ENCODE results near the gene CAMSAP1.

Gene CAMSAP1

GRCh38 chr9:135857843-135858242 lies 49.5 kb downstream of the CAMSAP1 start:
- TF ChIP-seq CTCF (IDR thresholded peaks at IDR 0.05; ENCODE audit: unreplicated experiment in 3 of 3), result no peak
- Mint-ChIP-seq H3K36me3 (ENCODE audit: low read depth) (peaks cover 56% of the 10 kb centered on the region), H3K4me3 (no peak overlapping the region), H3K9me3 (no peaks in the 10 kb centered on the region), H3K27ac (no peak overlapping the region), H3K4me1 (no peaks in the 10 kb centered on the region), H3K27me3 (ENCODE audit: low read depth) (no peaks in the 10 kb centered on the region)

GRCh38 chr9:135857371-135857786 lies 50.0 kb downstream of the CAMSAP1 start:
- Mint-ChIP-seq H3K27ac (no peak overlapping the region), H3K4me3 (no peak overlapping the region), H3K27me3 (ENCODE audit: low read depth) (no peaks in the 10 kb centered on the region), H3K9me3 (no peaks in the 10 kb centered on the region), H3K4me1 (no peaks in the 10 kb centered on the region), H3K36me3 (ENCODE audit: low read depth) (peaks cover 56% of the 10 kb centered on the region)
- TF ChIP-seq CTCF (IDR thresholded peaks at IDR 0.05; ENCODE audit: unreplicated experiment in 3 of 3), result no peak

- no peak overlapping the region for H3K4me3 Mint-ChIP-seq
These were observed 55.6 kb downstream of the CAMSAP1 start for GRCh38 chr9:135851748-135852147.

GRCh38 chr9:135850737-135851136 lies 56.6 kb downstream of the CAMSAP1 start:
- H3K36me3 Mint-ChIP-seq (ENCODE audit: low read depth), result peaks cover 58% of the 10 kb centered on the region
- H3K4me1 Mint-ChIP-seq, result no peaks in the 10 kb centered on the region
- peaks cover 11% of the 10 kb centered on the region for H3K9me3 Mint-ChIP-seq
- no peaks in the 10 kb centered on the region for H3K27me3 Mint-ChIP-seq (ENCODE audit: low read depth)
- no peak for TF ChIP-seq CTCF (IDR thresholded peaks at IDR 0.05; ENCODE audit: unreplicated experiment in 3 of 3)
- H3K27ac Mint-ChIP-seq, result no peak overlapping the region
- H3K4me3 Mint-ChIP-seq, result no peak overlapping the region

More at GRCh38 chr9:135851748-135852147, 55.6 kb downstream of the CAMSAP1 start:
- Mint-ChIP-seq H3K36me3 (ENCODE audit: low read depth) (peaks cover 57% of the 10 kb centered on the region), H3K9me3 (peaks cover 1% of the 10 kb centered on the region), H3K27ac (no peak overlapping the region), H3K27me3 (ENCODE audit: low read depth) (no peaks in the 10 kb centered on the region), H3K4me1 (no peaks in the 10 kb centered on the region)
- no peak for TF ChIP-seq CTCF (IDR thresholded peaks at IDR 0.05; ENCODE audit: unreplicated experiment in 3 of 3)

GRCh38 chr9:135849181-135849580 lies 58.2 kb downstream of the CAMSAP1 start:
- Mint-ChIP-seq H3K9me3 (peaks cover 27% of the 10 kb centered on the region), H3K4me3 (no peak overlapping the region), H3K4me1 (no peaks in the 10 kb centered on the region), H3K27ac (no peak overlapping the region), H3K27me3 (ENCODE audit: low read depth) (no peaks in the 10 kb centered on the region), H3K36me3 (ENCODE audit: low read depth) (peaks cover 73% of the 10 kb centered on the region)
- no peak for TF ChIP-seq CTCF (IDR thresholded peaks at IDR 0.05; ENCODE audit: unreplicated experiment in 3 of 3)

- Mint-ChIP-seq H3K9me3 (peaks cover 31% of the 10 kb centered on the region), H3K4me1 (no peaks in the 10 kb centered on the region), H3K36me3 (ENCODE audit: low read depth) (peaks cover 77% of the 10 kb centered on the region), H3K27me3 (ENCODE audit: low read depth) (no peaks in the 10 kb centered on the region), H3K27ac (no peak overlapping the region), H3K4me3 (no peak overlapping the region)
- no peak for TF ChIP-seq CTCF (IDR thresholded peaks at IDR 0.05; ENCODE audit: unreplicated experiment in 3 of 3)
These were observed 58.9 kb downstream of the CAMSAP1 start for GRCh38 chr9:135848341-135849047.
